Left ventricle myocardium inferior (tissue), 1 donor: Measurements from ENCODE around the gene LRRC53. TPM values are rescaled to one million over a fixed set of nuclear protein-coding genes. Genes with fewer than 3 reads are reported as not detected.

Source experiments
- DNase-seq: peaks from one replicate; pipeline ENCODE4 v3.0.0-alpha.2; 2020
- H3K27ac ChIP-seq: fragments of 200-600 bp; replicated peaks from 2 replicates; pipeline ENCODE4 v1.8.0; 2021
- H3K27me3 ChIP-seq: fragments of 200-600 bp; 2 replicates; pipeline ENCODE4 v1.8.0; 2021; ENCODE audit warnings: low read depth
- H3K36me3 ChIP-seq: fragments of 200-600 bp; 2 replicates; pipeline ENCODE4 v1.8.0; 2021
- H3K4me1 ChIP-seq: fragments of 200-600 bp; 2 replicates; pipeline ENCODE4 v1.8.0; 2021
- H3K4me3 ChIP-seq: fragments of 200-600 bp; 2 replicates; pipeline ENCODE4 v1.8.0; 2021; ENCODE audit warnings: mild to moderate bottlenecking, moderate library complexity
- H3K9me3 ChIP-seq: fragments of 200-600 bp; replicated peaks from 2 replicates; pipeline ENCODE4 v1.8.0; 2021
- CTCF ChIP-seq: fragments of 200-600 bp; IDR thresholded peaks from 2 replicates; pipeline ENCODE4 v1.8.0; 2021; ENCODE audit warnings: antibody characterized with exemption, mild to moderate bottlenecking, borderline replicate concordance
- intact Hi-C: fragments of 100-400 bp; cut with micrococcal nuclease; formaldehyde crosslinking; loops from one replicate; pipeline ENCODE4 v1.11.0; 2022
- total RNA-seq: library from RNA; stranded (reverse); fragmentation: NEBNext Ultra II Directional; extraction: Animal tissue kit (Norgen Biotek cat#: 25700); gene quantifications from one replicate; pipeline ENCODE4 v1.2.1, GENCODE V29; 2021
- donor health status: DM: no; HTN: yes; CAD: no; lungs with severe emphysema.

The LRRC53 gene
- total RNA-seq, 1 donor from 2014 or later = not detected

GRCh38 chr1:74504933-74505512 lies 7.4 kb downstream of the LRRC53 start:
- Histone ChIP-seq H3K4me3 (no peak overlapping the region), H3K27ac (no peak overlapping the region), H3K36me3 (no peaks in the 10 kb centered on the region), H3K4me1 (peaks cover 17% of the 10 kb centered on the region), H3K9me3 (no peaks in the 10 kb centered on the region), H3K27me3 (no peaks in the 10 kb centered on the region)
- TF ChIP-seq CTCF = no peak
- intact Hi-C loops = no loop called here
- no peak for DNase-seq

- DNase-seq = peak; percentile 20
- Histone ChIP-seq H3K27me3 (no peaks in the 10 kb centered on the region), H3K4me1 (peaks cover 17% of the 10 kb centered on the region), H3K4me3 (no peak overlapping the region), H3K36me3 (no peaks in the 10 kb centered on the region), H3K9me3 (no peaks in the 10 kb centered on the region), H3K27ac (no peak overlapping the region)
- peak; percentile 79 for TF ChIP-seq CTCF
- intact Hi-C loops = no loop called here
These were observed 8.1 kb downstream of the LRRC53 start for GRCh38 chr1:74504125-74504932.

GRCh38 chr1:74502858-74503257 lies 9.6 kb downstream of the LRRC53 start:
- Histone ChIP-seq H3K4me3 (no peak overlapping the region), H3K27me3 (no peaks in the 10 kb centered on the region), H3K4me1 (peaks cover 17% of the 10 kb centered on the region), H3K9me3 (no peaks in the 10 kb centered on the region), H3K27ac (no peak overlapping the region), H3K36me3 (no peaks in the 10 kb centered on the region)
- TF ChIP-seq CTCF = no peak
- DNase-seq = no peak
- intact Hi-C loops = no loop called here

- Histone ChIP-seq H3K27ac (no peak overlapping the region), H3K9me3 (no peaks in the 10 kb centered on the region), H3K4me1 (peaks cover 17% of the 10 kb centered on the region), H3K27me3 (no peaks in the 10 kb centered on the region), H3K36me3 (no peaks in the 10 kb centered on the region), H3K4me3 (no peak overlapping the region)
- intact Hi-C loops = no loop called here
- DNase-seq = no peak
- no peak for TF ChIP-seq CTCF
These were observed 10.0 kb downstream of the LRRC53 start for GRCh38 chr1:74502432-74502831.

GRCh38 chr1:74498901-74499300 lies 13.5 kb downstream of the LRRC53 start:
- TF ChIP-seq CTCF = no peak
- H3K4me3 ChIP-seq = no peak overlapping the region
- DNase-seq = no peak
- no peaks in the 10 kb centered on the region for H3K9me3 ChIP-seq
- no peak overlapping the region for H3K27ac ChIP-seq
- H3K36me3 ChIP-seq = no peaks in the 10 kb centered on the region
- intact Hi-C loops = no loop called here
- no peaks in the 10 kb centered on the region for H3K27me3 ChIP-seq
- peaks cover 21% of the 10 kb centered on the region for H3K4me1 ChIP-seq
